CD4-positive, alpha-beta T cell treated with Interleukin-12 subunit alpha and Interleukin-12 subunit beta, for 1 hour (primary cell): ENCODE results near the gene C10orf143.
"Not testable (repeated sequence)": the region's sequence is repeated elsewhere in the genome, so short reads cannot be mapped to it uniquely, and the experiment has no call there.

Source experiments
- DNase-seq: peaks from one replicate; pipeline ENCODE4 v3.0.0-alpha.2; 2020

Gene C10orf143

DNA sequence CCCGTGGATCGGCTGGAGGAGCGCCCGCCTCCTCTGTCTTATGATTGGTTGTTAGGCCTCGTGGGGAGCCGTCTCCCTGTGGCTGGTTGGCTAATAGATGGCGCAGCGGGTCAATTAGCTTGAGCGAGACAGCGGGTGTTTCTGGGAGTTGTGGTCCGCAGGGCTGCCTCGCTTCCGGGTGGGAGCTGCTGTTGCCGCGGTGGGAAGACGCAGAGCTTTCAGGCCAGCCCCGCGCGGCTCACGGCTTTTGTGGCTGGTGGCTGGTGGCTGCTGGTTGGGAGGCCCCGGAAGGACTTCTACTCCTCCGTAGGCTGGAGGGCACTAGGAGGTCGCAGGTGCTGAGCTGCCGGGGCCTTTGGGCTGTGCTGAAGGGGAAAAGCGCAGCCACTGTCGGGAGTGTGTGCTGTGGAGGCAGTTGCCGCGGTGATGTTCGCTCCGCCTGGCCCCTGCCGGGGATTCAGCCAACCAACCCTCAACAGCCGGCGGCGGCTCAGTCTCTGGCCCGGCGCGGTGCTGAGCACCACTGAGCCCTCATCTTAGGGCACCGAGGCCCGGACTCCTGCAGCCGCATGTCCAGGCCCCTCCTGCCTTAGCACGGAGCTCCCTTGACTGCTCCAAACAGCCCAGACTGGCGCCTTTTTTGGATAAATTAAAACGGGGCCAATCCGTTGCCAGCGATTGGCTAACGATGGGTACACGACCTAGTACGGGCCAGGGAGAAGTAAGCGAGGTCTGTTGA lies 652 bp upstream of the C10orf143 start:
- peak; percentile 96 for DNase-seq

DNA sequence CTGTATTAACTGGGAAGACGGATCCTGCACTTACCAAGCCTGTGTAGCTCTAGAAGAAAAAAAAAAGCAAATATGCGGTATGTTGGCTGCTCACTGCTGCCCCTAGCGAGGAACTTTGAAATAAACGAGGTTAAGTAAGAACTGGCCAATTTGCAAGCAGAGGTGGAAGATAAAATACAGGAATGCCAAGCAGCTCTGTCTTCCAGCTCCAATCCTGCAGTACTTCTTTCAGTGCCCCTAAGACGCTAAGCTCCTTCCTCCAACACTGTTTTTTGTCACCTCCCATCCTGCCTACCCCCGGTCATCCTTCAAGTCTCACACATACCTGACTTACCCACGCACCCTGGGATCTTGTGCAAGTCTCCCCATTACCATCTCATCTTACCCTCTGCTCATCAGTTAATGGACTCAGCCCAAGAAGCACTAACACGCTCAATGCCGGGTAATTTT lies 809 bp downstream of the C10orf143 start:
- peak; percentile 84 for DNase-seq

DNA sequence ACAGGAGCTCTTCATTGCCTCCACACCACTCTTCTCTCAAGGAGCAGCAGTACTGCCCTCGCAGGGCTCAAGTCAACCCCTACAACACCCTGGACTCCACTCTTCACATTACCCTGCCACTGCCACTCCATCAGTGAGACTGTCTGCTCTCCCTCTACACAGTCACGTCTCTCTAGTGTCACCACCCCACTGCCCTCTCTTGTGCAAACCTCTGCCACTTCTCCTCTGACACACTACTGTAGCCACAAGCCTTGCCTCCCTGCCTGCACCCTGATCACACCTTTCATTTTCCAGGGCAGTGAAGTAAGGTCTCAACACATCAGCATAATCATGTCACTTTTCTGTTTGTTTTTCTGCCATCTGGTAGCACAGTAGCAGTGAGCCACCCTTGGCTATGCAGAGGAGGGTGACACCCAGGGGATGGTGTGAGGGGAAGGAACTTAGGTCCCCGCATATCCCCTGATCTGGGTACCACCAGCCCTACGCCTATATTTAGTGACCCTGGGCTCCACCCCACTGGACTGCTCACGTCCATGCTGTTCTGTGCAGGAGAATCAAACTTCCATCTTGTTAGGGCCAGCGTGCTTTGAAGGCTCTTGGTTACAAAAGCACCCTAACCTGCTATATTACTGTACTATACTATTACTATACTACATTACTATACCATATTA lies 1.6 kb downstream of the C10orf143 start:
- peak; percentile 16 for DNase-seq

DNA sequence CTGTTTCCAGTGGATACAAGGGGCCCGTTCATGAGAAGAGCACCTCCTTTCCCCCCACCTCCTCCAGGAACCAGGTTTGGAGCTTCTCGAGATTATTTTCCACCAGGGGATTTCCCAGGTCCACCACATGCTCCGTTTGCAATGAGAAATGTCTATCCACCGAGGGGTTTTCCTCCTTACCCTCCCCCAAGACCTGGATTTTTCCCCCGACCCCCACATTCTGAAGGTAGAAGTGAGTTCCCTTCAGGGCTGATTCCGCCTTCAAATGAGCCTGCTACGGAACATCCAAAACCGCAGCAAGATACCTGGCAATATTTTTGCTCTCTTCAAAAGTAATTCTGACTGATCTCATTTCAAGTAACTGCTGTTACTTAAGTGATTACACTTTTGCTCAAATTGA lies 2.5 kb downstream of the C10orf143 start:
- peak; percentile 24 for DNase-seq

DNA sequence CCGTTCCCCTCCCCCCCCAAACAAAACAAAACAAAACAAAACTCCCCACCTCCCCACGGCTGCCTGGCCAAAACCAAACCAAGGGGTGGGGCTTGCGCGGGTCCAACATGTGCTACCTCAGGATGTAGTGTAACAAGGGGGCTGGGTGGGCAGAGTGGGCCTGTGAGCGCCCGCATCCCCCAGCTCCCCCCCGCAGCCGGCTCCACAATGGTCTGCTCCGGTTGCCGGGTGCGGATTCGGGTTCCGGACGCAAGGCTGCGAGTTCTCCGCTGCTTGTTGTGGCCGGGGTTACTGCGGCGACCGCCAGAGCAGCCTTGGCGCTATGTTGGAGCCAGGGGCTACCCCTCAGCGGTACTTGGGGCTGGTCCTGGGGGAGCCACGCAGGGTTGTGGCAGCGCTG lies 4.9 kb downstream of the C10orf143 start:
- DNase-seq = no peak

DNA sequence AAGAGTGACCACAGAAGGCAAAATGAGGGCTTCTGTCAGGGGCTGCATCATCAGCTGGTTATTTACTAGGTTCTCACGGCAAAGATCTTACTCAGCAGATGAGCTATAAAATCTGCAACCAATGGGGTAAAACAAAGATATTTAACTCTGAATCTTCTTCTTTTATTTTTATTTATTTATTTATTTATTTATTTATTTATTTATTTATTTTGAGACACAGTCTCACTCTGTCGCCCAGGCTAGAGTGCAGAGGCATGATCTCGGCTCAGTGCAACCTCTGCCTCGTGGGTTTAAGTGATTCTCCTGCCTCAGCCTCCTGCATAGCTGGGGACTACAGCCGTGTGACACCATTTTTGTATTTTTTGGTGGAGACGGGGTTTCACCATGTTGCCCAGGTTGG lies 11.3 kb downstream of the C10orf143 start:
- no peak for DNase-seq

DNA sequence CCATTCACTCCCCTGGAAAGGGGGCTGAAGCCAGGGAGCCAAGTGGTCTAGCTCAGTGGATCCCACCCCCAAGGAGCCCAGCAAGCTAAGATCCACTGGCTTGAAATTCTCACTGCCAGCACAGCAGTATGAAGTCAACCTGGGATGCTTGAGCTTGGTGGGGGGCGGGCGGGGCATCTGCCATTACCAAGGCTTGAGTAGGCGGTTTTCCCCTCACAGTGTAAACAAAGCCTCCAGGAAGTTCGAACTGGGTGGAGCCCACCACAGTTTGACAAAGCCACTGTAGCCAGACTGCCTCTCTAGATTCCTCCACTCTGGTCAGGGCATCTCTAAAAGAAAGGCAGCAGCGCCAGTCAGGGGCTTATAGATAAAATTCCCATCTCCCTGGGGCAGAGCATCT lies 20.1 kb downstream of the C10orf143 start:
- not testable (repeated sequence) for DNase-seq

DNA sequence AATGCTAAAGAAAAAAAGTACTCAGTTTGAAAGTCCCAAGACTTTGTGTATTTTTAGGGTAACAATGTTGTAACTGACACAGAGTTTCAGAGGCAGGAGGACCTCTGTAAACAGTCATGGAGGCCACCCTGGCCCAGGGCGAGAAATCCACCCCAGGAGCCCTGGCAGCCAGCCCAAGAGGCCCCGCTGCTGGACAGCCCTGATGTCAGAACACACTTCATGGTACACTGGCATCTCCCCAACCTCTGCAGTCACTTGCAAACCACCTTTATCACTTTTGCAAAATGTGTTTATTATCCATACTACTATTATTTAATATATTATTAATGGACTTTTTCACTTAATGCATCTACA lies 30.2 kb downstream of the C10orf143 start:
- DNase-seq = no peak

DNA sequence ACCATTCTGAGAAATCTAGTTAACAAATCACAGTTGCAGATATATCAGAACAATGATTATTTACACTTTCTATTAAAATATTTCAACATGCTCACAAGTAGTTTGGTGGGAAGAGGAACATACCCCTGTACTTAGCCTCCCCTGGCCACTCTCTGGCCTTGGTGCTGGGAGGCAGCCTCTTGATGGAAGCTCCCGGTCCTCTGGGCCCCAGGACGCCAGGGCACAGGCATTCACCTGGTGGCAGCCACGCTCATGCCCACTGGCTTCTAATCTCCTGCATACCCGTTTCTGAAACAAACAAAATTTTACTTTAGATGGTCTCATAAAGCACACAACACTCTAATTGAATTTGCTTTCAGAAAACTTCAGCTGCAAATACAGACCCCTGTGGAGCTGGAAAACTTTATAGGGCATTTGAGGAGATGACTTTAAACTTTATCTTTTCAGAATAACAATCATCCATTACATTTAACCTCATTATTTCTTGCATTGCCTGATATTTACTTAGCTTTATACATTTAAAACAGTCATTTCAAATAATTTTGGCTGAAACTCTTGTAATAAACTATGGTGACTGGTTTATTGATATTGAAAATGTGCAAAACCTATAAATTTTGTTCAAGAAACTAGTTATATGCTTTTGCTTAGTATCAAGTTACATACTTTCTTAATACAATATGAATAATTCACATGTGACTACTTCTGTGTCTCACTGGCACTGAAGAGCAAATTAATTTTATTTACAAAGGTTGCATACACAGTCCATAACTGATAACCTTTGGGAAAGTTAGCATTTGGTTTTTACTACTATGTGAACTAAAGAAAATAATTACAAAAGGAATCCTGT lies 30.8 kb downstream of the C10orf143 start:
- no peak for DNase-seq

DNA sequence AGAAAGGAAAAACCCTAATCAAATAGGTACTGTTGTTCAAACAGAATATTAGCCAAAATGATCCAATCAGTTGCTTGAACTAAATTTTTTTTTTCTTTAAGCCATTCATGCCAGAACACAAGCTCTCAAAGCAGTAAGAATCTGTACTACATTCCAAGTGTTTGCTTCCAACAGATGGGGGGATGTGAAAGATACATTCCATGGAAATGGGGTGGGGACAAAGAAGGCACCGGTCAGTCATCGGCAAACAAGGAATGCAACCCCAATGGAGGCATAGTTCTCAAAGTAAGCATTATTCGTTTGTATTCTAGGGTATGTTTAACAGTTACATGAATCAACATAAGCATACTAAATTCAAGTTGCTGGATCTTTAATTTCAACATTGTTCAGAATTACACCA lies 32.5 kb downstream of the C10orf143 start:
- DNase-seq = no peak

DNA sequence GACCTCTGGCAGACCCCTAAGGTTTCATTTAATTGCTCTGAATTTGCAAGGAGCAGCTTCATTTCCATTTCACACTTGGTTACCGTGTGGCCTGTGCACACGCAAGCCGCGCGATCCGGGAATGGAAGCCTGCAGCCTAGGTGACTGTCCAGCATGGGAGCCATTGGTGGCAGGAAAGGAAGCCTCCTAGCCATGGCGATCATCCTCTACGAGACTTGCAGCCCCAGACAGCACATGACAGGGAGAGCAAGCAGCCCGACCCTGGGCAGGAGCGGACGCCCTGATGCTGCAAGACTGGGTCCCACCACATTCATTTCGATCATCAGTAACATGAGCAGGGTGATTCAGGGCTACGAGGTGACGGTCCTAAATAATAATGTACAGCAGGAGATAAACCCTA lies 33.9 kb downstream of the C10orf143 start:
- no peak for DNase-seq

DNA sequence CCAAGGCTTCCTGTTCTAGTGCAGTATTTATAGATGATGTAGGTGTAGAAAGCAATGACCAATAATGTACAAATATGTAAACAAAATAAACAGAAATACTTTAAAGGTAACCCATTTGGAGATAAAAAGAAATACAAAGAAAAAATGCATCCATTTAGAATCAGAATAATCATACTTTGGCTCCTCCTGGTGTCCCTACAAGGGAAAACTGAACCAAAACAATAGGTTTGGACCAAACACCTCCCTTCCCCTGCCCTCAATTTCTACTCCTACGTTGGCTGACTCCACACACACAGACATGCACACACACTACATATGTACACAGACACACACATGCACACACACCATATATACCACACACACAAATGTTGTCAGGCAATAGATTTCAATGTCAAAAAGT lies 36.0 kb downstream of the C10orf143 start:
- DNase-seq = no peak

DNA sequence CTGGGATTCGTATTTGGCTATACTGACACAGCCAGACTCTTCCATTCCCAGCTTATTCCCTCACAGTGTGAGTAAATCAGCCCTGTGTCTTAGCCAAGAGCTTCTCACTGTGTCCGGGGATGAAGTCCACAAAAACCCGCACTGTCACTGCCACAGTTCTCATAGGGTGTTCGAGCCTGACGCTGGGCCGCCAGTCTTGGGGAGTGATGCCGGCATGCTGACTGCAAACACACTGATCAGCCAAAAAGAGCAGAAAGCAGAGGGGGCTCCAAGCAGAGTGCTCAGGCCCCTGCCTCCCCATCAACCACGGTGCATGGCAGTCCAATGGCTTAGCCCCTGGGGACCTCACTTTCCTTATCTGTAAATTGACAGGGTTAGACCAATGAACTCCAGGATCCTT lies 36.7 kb downstream of the C10orf143 start:
- no peak for DNase-seq

DNA sequence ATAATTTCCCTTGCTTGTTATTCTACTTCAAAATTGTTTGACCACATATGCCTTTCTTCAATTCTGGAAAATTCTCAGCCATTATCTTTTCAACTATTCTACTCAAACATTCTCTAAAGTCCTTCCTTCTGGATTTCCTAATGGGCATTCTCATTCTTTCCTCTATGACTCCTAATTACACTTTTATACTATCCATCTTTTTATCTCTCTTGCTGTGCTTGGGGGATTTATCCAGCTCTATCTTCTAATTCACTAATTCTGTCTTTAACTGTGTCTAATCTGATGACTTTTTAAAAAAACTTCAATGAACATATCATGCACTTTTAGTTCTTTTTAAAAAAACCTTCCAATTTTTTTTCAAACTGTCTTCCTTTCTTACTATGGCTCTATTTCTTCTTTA lies 38.4 kb downstream of the C10orf143 start:
- DNase-seq = no peak

DNA sequence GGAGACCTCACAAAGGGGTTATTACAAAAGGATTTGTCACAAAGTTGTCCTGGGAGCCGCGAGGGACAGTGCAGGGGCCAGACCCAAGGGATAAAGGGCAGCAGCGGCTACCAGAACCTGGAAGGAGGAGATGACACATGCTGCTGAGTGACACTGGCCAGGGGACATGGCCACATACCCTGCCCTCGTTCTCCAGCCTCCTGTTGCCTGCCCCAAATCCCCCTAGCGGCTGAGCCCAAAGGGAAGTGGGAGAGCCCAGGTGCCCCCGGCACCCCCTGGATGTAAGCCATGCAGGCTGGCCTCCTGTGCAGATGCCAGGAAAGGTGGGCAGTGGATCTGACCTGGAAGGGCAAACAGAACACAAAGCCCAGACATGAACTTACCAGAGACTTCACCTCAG lies 42.7 kb downstream of the C10orf143 start:
- DNase-seq = no peak

DNA sequence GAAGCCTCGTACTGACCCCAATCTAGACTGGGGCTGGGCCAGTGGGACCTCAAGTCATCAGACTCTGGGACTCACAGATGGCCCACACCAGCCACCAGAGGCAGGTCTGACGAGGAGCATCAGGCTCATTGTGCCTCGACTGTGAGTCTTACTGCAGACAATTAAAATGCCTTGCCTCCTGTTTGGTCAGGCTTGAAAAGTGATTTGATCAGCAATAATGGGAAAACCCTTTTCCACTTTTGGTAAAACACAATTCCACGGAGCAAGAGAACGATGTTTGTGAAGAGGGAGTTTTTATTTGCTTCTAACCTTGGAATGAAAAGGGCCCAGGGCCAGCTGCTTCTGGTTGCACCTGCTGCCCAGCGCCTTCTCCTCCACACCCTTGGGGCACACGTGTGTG lies 43.9 kb downstream of the C10orf143 start:
- no peak for DNase-seq

DNA sequence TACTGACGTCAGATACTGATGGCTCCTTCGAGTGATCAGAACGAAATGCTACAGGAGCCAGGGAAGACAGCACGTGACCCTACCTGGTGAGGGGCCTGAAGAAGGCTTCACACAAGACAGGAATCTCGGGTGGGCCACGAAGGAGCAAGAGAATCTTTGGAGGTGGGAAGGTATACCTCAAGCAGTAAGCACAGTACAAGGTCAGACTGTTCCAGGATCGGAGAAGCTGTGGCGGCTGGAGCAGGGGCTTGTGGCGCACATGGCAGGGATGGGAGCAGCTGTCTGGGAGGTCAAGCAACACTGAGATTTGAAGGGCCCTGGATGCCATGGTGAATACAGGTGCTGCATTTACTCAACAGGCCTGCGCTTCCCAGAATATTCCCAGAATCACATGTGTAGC lies 45.4 kb downstream of the C10orf143 start:
- no peak for DNase-seq

DNA sequence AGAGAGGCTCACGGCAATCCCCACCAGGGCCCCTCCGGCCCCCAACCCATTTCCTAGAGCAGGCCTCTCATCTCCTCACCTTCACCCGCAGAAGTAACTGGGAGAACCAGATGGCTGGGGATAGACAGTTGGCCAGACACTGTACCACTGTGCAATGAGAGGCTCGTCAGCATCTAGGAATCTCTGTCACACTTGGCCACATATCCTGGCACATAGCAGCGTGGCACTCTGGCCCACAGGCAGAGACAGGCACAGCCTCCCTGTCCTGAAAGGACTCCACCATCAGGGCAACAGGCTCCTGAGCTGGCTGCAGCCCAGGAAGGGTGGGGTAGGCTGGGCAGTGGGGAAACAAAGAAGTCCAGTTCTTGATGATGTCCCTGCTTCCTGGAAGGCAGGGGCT lies 45.8 kb downstream of the C10orf143 start:
- DNase-seq = no peak

DNA sequence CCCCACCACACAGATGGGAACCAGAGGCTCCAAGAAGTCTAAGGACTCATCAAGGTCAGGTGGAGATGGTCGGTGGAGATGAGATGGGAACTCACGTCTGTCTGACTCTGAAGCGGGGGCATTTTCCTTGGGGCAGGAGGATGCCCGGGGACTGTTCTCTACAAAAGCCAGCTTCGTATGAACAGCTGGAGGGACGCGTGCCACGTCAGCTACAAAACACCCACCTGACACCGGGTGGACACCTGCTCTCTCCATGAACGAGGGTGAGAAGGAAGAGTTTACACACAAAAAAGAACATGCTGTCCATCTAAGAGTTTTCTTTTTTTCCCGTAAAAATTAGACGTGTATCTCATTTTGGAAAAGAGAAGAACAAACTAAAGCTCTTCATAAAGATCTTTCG lies 47.7 kb downstream of the C10orf143 start:
- DNase-seq = no peak

DNA sequence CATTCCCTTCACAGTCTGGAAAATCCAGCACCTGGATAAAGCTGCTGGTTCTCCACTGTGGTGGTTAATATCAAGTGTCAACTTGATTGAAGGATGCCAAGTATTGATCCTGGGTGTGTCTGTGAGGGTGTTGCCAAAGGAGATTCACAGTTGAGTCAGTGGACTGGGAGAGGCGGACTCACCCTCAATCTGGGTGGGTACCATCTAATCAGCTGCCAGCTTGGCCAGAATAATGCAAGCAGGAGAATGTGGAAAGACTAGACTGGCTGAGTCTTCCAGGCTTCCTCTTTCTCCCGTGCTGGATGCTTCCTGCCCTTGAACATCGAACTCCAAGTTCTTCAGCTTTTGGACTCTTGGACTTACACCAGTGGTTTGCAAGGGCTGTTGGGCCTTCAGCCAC lies 48.4 kb downstream of the C10orf143 start:
- DNase-seq = no peak

DNA sequence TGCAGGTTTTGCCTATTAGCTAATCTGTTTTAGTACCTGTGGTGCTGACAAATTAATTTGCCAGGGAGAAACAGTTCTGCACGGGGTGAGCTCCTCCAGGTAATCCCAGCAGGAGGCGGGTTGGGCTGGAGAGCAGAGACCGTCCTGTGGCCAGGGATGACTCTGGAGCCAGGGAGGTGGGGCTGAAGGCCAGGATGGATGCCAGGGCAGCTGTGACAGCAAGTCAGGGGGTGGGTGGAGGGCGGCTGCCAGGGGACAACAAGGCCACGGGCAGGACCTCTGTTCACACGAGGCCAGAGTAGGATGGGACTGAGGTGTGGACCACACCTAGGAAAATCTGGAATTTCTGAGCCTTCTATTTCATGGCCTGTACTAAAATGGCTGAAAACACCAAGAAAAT lies 48.9 kb downstream of the C10orf143 start:
- DNase-seq = no peak

DNA sequence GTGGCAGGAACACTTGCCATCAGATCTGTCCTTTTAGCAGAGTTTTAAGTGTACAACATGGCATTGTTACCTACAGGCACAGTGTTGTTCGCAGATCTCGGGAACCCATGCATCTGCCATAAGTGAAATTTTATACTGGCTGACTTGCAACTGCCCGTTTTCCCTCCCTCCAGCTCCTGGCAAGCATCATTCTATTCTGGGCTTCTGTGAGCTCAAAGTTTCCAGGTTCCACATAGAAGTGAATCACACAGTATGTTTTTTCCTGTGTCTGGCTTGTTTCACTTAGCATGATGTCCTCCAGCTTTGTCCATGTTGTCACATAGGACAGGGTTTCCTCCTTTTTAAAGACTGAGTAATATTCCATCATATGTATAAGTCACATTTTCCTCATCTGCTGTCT lies 56.6 kb downstream of the C10orf143 start:
- no peak for DNase-seq

DNA sequence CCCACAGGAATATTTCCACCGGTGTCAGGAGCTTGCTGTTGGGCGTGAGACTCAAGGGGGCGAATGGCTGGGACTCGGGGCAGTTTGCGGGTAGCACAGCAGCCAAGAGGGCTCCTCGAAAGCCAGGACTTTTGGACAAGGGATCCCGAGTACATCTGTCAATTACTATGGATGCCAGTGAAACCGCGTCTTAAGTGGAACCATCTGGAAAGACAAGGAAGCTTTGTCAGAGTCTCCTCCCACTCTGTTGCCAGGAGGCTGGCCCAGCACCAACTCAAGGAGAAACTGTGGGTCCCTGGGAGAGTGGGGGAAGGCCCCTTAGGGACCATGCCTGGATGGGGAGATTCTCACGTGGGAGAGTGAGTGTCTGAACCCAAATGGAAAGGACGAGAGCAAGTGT lies 57.1 kb downstream of the C10orf143 start:
- DNase-seq = no peak

DNA sequence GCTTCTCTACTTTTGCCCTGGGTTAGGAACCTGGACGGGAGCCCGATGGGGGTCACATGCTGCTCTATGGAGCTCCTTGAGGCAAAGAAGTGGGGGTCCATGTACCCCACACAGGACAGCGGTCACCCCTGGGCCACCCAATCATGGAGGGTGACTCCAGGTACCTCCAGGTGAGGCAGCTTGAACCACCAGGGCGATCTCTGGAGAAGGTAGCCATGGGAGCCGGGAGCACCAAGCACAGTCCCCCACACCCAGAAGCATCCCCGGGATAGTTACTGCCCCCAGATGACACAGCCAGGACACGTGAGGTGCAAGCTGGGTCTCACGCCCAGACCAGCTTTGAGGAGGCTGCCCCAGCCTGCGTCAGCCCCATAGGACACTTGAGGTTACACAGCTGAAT lies 58.4 kb downstream of the C10orf143 start:
- no peak for DNase-seq
